K562 (cell line): ENCODE data around the gene KCP. TPM values are rescaled to one million over a fixed set of nuclear protein-coding genes. Genes with fewer than 3 reads are reported as not detected.

Experiments used
- CEBPG ChIP-seq, 3 experiments: fragments of 200-800 bp in 1 of 3; sonication (Bioruptor generic) in 1 of 3; sonication (generic) in 1 of 3; formaldehyde crosslinking in 1 of 3; IDR thresholded peaks in 2 of 3; conservative IDR thresholded peaks in 1 of 3; 2 replicates each; pipeline versions ENCODE4 v1.6.1 to v1.8.0; 2016 to 2022; ENCODE audit warnings: missing compliant biosample characterization in 2 of 3, missing genetic modification characterization in 2 of 3, mild to moderate bottlenecking in 1 of 3, missing genetic modification reagents in 1 of 3
- CLOCK ChIP-seq: fragments of 250-450 bp; sonication (Bioruptor Pico); IDR thresholded peaks from 2 replicates; pipeline ENCODE4 v1.4.0; 2020; ENCODE audit warnings: mild to moderate bottlenecking, moderate library complexity, borderline replicate concordance
- FOXP1 ChIP-seq: sonication (generic); formaldehyde crosslinking; IDR thresholded peaks from 2 replicates; pipeline ENCODE4 v1.8.0; 2022; ENCODE audit warnings: mild to moderate bottlenecking, missing genetic modification reagents
- GTF2F1 ChIP-seq: IDR thresholded peaks from 2 replicates; pipeline ENCODE4 v1.6.1; 2011; ENCODE audit warnings: low read depth, low read length, improper control_type of control experiment
- HDAC2 ChIP-seq: fragments of 450-650 bp; IDR thresholded peaks from 2 replicates; pipeline ENCODE4 v1.6.1; 2016; ENCODE audit warnings: mild to moderate bottlenecking
- NFXL1 ChIP-seq: fragments of 450-650 bp; formaldehyde crosslinking; IDR thresholded peaks from 2 replicates; pipeline ENCODE4 v1.4.0; 2021; ENCODE audit warnings: mild to moderate bottlenecking
- POLR2G ChIP-seq: fragments of 200-400 bp; formaldehyde crosslinking; IDR thresholded peaks from 2 replicates; pipeline ENCODE4 v1.6.1; 2017; ENCODE audit warnings: low read depth, mild to moderate bottlenecking, antibody characterized with exemption, low read length, moderate library complexity
- RAD21 ChIP-seq, 2 experiments: fragments of 250-450 bp in 1 of 2; fragments of 450-650 bp in 1 of 2; sonication (Bioruptor Pico) in 1 of 2; formaldehyde crosslinking in 1 of 2; IDR thresholded peaks in 1 of 2; conservative IDR thresholded peaks in 1 of 2; 2 replicates each; pipeline versions ENCODE4 v1.4.0 to v1.8.0; 2020 to 2022; ENCODE audit warnings: mild to moderate bottlenecking in 2 of 2, moderate library complexity in 1 of 2
- SMARCE1 ChIP-seq: fragments of 450-650 bp; IDR thresholded peaks from 2 replicates; pipeline ENCODE4 v1.7.1; 2016; ENCODE audit warnings: mild to moderate bottlenecking
- TBP ChIP-seq: optimal IDR thresholded peaks from 2 replicates; pipeline ENCODE3; 2011; ENCODE audit warnings: low read depth, low read length, improper control_type of control experiment
- TFE3 ChIP-seq: fragments of 450-650 bp; formaldehyde crosslinking; IDR thresholded peaks from 2 replicates; pipeline ENCODE4 v1.4.0; 2020; ENCODE audit warnings: mild to moderate bottlenecking, mixed read lengths
- TRIM28 ChIP-seq: fragments of 450-650 bp; IDR thresholded peaks from 2 replicates; pipeline ENCODE4 v1.6.1; 2017
- ZBTB33 ChIP-seq: sonication (generic); formaldehyde crosslinking; IDR thresholded peaks from 2 replicates; pipeline ENCODE4 v1.8.1; 2023; ENCODE audit warnings: mild to moderate bottlenecking, missing genetic modification reagents
- ZNF561 ChIP-seq: fragments of 450-650 bp; formaldehyde crosslinking; conservative IDR thresholded peaks from 2 replicates; pipeline ENCODE4 v1.4.0; 2020; ENCODE audit warnings: mild to moderate bottlenecking, moderate library complexity
- ZNF639 ChIP-seq, 2 experiments: fragments of 200-800 bp in 1 of 2; sonication (Bioruptor generic) in 1 of 2; sonication (generic) in 1 of 2; formaldehyde crosslinking in 1 of 2; IDR thresholded peaks in 1 of 2; conservative IDR thresholded peaks in 1 of 2; 2 replicates each; pipeline versions ENCODE4 v1.5.0 to v1.6.1; 2016 to 2020; ENCODE audit warnings: missing compliant biosample characterization in 1 of 2, missing genetic modification characterization in 1 of 2, missing genetic modification reagents in 1 of 2
- ZNF778 ChIP-seq: fragments of 450-650 bp; formaldehyde crosslinking; IDR thresholded peaks from 2 replicates; pipeline ENCODE4 v1.4.0; 2020; ENCODE audit warnings: mild to moderate bottlenecking, moderate library complexity
- ZZZ3 ChIP-seq: fragments of 450-650 bp; IDR thresholded peaks from 2 replicates; pipeline ENCODE4 v1.6.1; 2016; ENCODE audit warnings: antibody characterized with exemption, mild to moderate bottlenecking, moderate library complexity
- polyA plus RNA-seq, 8 experiments: library from polyadenylated mRNA; depleted of rRNA in 4 of 8; stranded (reverse) in 5 of 8; unstranded in 3 of 8; fragments of >200 nt; fragmentation: Nextera tagmentation in 2 of 8; fragmentation: Illumina TruSeq in 1 of 8; extraction: Ambion mirVana in 2 of 8; extraction: Trizol in 1 of 8; gene quantifications; 2 replicates each; pipeline versions ENCODE4 v1.2.1 to v1.2.3, GENCODE V29; 2011 to 2014; ENCODE audit warnings: inconsistent platforms in 1 of 8, missing spikeins in 1 of 8
- total RNA-seq, 7 experiments: library from RNA; depleted of rRNA in 6 of 7; stranded (reverse); fragments of >200 nt in 6 of 7; fragmentation: Illumina TruSeq in 2 of 7; extraction: Trizol in 2 of 7; gene quantifications; 2 replicates each; pipeline versions ENCODE4 v1.2.1 to v1.2.3, GENCODE V29; 2011 to 2021; ENCODE audit warnings: low replicate concordance in 1 of 7

The KCP gene
- total and polyA plus RNA-seq, 9 of the 15 experiments (the other 6 are each of a cell fraction or from before 2014, with no cell fraction given): 0.06 to 0.17 (median 0.12) TPM; not detected in 3

GRCh38 chr7:128842674-128843641 lies 67.6 kb downstream of the KCP start (continued):
- peak; percentile 70; the same call in 1 of the 2 replicates for TF ChIP-seq ZBTB33 (CRISPR knock-in tag)
- no peak for TF ChIP-seq GTF2F1
- no peak for TF ChIP-seq NFXL1 (CRISPR knock-in tag)
- TF ChIP-seq TBP: no peak
- TF ChIP-seq CLOCK (CRISPR knock-in tag): no peak
- TF ChIP-seq RAD21 (CRISPR knock-in tag; conservative IDR thresholded peaks at IDR 0.05 in 1 of 2, IDR thresholded peaks at IDR 0.05 in 1 of 2): no peak
- TF ChIP-seq ZNF561 (CRISPR knock-in tag): no peak
- peak; percentile 67 for TF ChIP-seq POLR2G
- no peak for TF ChIP-seq TFE3 (CRISPR knock-in tag)
- TF ChIP-seq SMARCE1: no peak
- TF ChIP-seq ZNF778 (CRISPR knock-in tag): no peak
- TF ChIP-seq FOXP1 (CRISPR knock-in tag): no peak
- no peak for TF ChIP-seq HDAC2
- no peak for TF ChIP-seq TRIM28
- TF ChIP-seq CEBPG (CRISPR knock-in tag; IDR thresholded peaks at IDR 0.05): no peak
- TF ChIP-seq CEBPG (tag; conservative IDR thresholded peaks at IDR 0.05 in 1 of 2, IDR thresholded peaks at IDR 0.05 in 1 of 2): no peak
- no peak for TF ChIP-seq ZZZ3
- no peak for TF ChIP-seq ZNF639 (CRISPR knock-in tag; conservative IDR thresholded peaks at IDR 0.05 in 1 of 2, IDR thresholded peaks at IDR 0.05 in 1 of 2)
